Breast epithelium (tissue), 3 donors: ENCODE measurements around the gene DSCAML1.

ENCODE experiments used
- CTCF ChIP-seq, 3 donors: fragments of 450-650 bp; IDR thresholded peaks; one replicate each; pipeline ENCODE4 v1.5.1; 2016 to 2017; ENCODE audit warnings: antibody characterized with exemption in 3 of 3, mild to moderate bottlenecking in 3 of 3, moderate library complexity in 3 of 3
- POLR2A ChIP-seq: fragments of 450-650 bp; IDR thresholded peaks from one replicate; pipeline ENCODE4 v1.6.1; 2016; ENCODE audit warnings: antibody characterized with exemption, mild to moderate bottlenecking, moderate library complexity
- POLR2AphosphoS5 ChIP-seq, 3 donors: sonication (generic); formaldehyde crosslinking; IDR thresholded peaks; one replicate each; pipeline ENCODE4 v1.6.1; 2017; ENCODE audit warnings: antibody characterized with exemption in 3 of 3

- TF ChIP-seq POLR2A (no peak), POLR2AphosphoS5 (IDR thresholded peaks at IDR 0.05) (no peak), CTCF (IDR thresholded peaks at IDR 0.05) (no peak)
These were observed 7.8 kb downstream of the DSCAML1 start for GRCh38 chr11:117789241-117789640.
